H9 (cell line): ENCODE results near the gene UNK. TPM values are rescaled to one million over a fixed set of nuclear protein-coding genes. Genes with fewer than 3 reads are reported as not detected.

Experiments used
- DNase-seq: peaks from one replicate; pipeline ENCODE4 v3.0.0-alpha.2; 2017
- H2AFZ ChIP-seq: one replicate; pipeline ENCODE4 v1.6.1; 2013; ENCODE audit warnings: mild to moderate bottlenecking, low read length, control low read depth, moderate library complexity
- H2AK5ac ChIP-seq: 2 replicates; pipeline ENCODE4 v1.6.1; 2013; ENCODE audit warnings: low read length, control low read depth, mixed read lengths; ENCODE audit not compliant: insufficient read length
- H2BK120ac ChIP-seq: one replicate; pipeline ENCODE4 v1.6.1; 2013; ENCODE audit warnings: low read depth, mild to moderate bottlenecking, low read length, control low read depth, inconsistent platforms; ENCODE audit not compliant: poor library complexity, severe bottlenecking
- H2BK12ac ChIP-seq: 2 replicates; pipeline ENCODE4 v1.6.1; 2013; ENCODE audit warnings: low read length, control low read depth, mixed read lengths, low read depth; ENCODE audit not compliant: insufficient read length
- H2BK15ac ChIP-seq: 2 replicates; pipeline ENCODE4 v1.6.1; 2013; ENCODE audit warnings: low read depth, low read length, control low read depth
- H2BK20ac ChIP-seq: one replicate; pipeline ENCODE4 v1.6.1; 2013; ENCODE audit warnings: low read depth, mild to moderate bottlenecking, low read length, control low read depth, inconsistent platforms; ENCODE audit not compliant: poor library complexity, severe bottlenecking
- H2BK5ac ChIP-seq: 2 replicates; pipeline ENCODE4 v1.6.1; 2013; ENCODE audit warnings: low read length, control low read depth, mixed read lengths; ENCODE audit not compliant: insufficient read length
- H3K14ac ChIP-seq: 2 replicates; pipeline ENCODE4 v1.6.1; 2013; ENCODE audit warnings: low read length, control low read depth; ENCODE audit not compliant: insufficient read depth
- H3K18ac ChIP-seq: 2 replicates; pipeline ENCODE4 v1.6.1; 2013; ENCODE audit warnings: low read depth, mild to moderate bottlenecking, mixed read lengths, low read length, control low read depth; ENCODE audit not compliant: insufficient read length
- H3K23ac ChIP-seq: 2 replicates; pipeline ENCODE4 v1.6.1; 2013; ENCODE audit warnings: low read length, control low read depth, mixed read lengths, low read depth; ENCODE audit not compliant: insufficient read length
- H3K23me2 ChIP-seq: 2 replicates; pipeline ENCODE4 v1.6.1; 2013; ENCODE audit warnings: low read depth, mild to moderate bottlenecking, mixed read lengths, low read length, control low read depth; ENCODE audit not compliant: insufficient read length, poor library complexity, severe bottlenecking
- H3K27ac ChIP-seq: 2 replicates; pipeline ENCODE4 v1.5.1; 2013; ENCODE audit warnings: low read length, control low read depth, mixed read lengths, low read depth; ENCODE audit not compliant: insufficient read length
- H3K27me3 ChIP-seq: 2 replicates; pipeline ENCODE4 v1.6.1; 2013; ENCODE audit warnings: low read length, control low read depth, inconsistent platforms; ENCODE audit not compliant: insufficient read depth
- H3K4ac ChIP-seq: 2 replicates; pipeline ENCODE4 v1.6.1; 2013; ENCODE audit warnings: low read depth, mild to moderate bottlenecking, control low read depth, inconsistent platforms, low read length, moderate library complexity
- H3K4me1 ChIP-seq: 2 replicates; pipeline ENCODE4 v1.6.1; 2013; ENCODE audit warnings: low read length, control low read depth, inconsistent platforms; ENCODE audit not compliant: insufficient read depth
- H3K4me2 ChIP-seq: 2 replicates; pipeline ENCODE4 v1.6.1; 2013; ENCODE audit warnings: low read length, control low read depth, mixed read lengths; ENCODE audit not compliant: insufficient read length, insufficient read depth
- H3K56ac ChIP-seq: 2 replicates; pipeline ENCODE4 v1.6.1; 2013; ENCODE audit warnings: low read depth, mild to moderate bottlenecking, mixed read lengths, low read length, control low read depth; ENCODE audit not compliant: insufficient read length
- H3K79me1 ChIP-seq: 2 replicates; pipeline ENCODE4 v1.6.1; 2013; ENCODE audit warnings: low read depth, mild to moderate bottlenecking, moderate library complexity, low read length, control low read depth, inconsistent platforms; ENCODE audit not compliant: insufficient read depth, poor library complexity, severe bottlenecking
- H3K79me2 ChIP-seq: 2 replicates; pipeline ENCODE4 v1.6.1; 2013; ENCODE audit warnings: low read length, control low read depth, inconsistent platforms; ENCODE audit not compliant: insufficient read depth
- H3K9ac ChIP-seq: 2 replicates; pipeline ENCODE4 v1.6.1; 2013; ENCODE audit warnings: low read length, control low read depth, mixed read lengths; ENCODE audit not compliant: insufficient read length; ENCODE audit errors: extremely low read depth
- H3K9me3 ChIP-seq: one replicate; pipeline ENCODE4 v1.6.1; 2013; ENCODE audit warnings: low read depth, low read length, inconsistent platforms; ENCODE audit not compliant: control insufficient read depth
- H3T11ph ChIP-seq: one replicate; pipeline ENCODE4 v1.6.1; 2013; ENCODE audit warnings: mild to moderate bottlenecking, low read length, control low read depth, inconsistent platforms
- H4K20me1 ChIP-seq: one replicate; pipeline ENCODE4 v1.6.1; 2013; ENCODE audit not compliant: control insufficient read depth, insufficient read length, insufficient read depth
- H4K5ac ChIP-seq: 2 replicates; pipeline ENCODE4 v1.6.1; 2013; ENCODE audit warnings: low read depth, mild to moderate bottlenecking, mixed read lengths, low read length, control low read depth; ENCODE audit not compliant: insufficient read length
- H4K8ac ChIP-seq: replicated peaks from 2 replicates; pipeline ENCODE4 v1.6.1; 2013; ENCODE audit warnings: low read length, control low read depth, mixed read lengths, low read depth; ENCODE audit not compliant: insufficient read length
- H4K91ac ChIP-seq: 2 replicates; pipeline ENCODE4 v1.6.1; 2013; ENCODE audit warnings: low read depth, mild to moderate bottlenecking, moderate library complexity, mixed read lengths, low read length, control low read depth; ENCODE audit not compliant: insufficient read length
- H3K27ac Mint-ChIP-seq, 3 experiments: 2 replicates in 2 of 3; 3 replicates in 1 of 3; pipeline ENCODE4 v1.8.0; 2020 to 2021; ENCODE audit warnings: mixed read lengths in 3 of 3, mild to moderate bottlenecking in 1 of 3, moderate library complexity in 1 of 3
- H3K27me3 Mint-ChIP-seq: 2 replicates; pipeline ENCODE4 v1.8.0; 2021; ENCODE audit warnings: low read depth, mild to moderate bottlenecking, moderate library complexity, mixed read lengths
- H3K36me3 Mint-ChIP-seq, 3 experiments: 2 replicates in 2 of 3; 3 replicates in 1 of 3; pipeline ENCODE4 v1.8.0; 2020 to 2021; ENCODE audit warnings: low read depth in 3 of 3, mixed read lengths in 3 of 3; ENCODE audit not compliant: insufficient read depth in 1 of 3
- H3K4me1 Mint-ChIP-seq, 2 experiments: 2 replicates each; pipeline ENCODE4 v1.8.0; 2020; ENCODE audit warnings: mixed read lengths in 2 of 2
- H3K4me3 Mint-ChIP-seq, 2 experiments: 2 replicates in 1 of 2; 3 replicates in 1 of 2; pipeline ENCODE4 v1.8.0; 2020 to 2021; ENCODE audit warnings: mild to moderate bottlenecking in 2 of 2, mixed read lengths in 2 of 2, moderate library complexity in 1 of 2
- H3K9me3 Mint-ChIP-seq, 2 experiments: 2 replicates in 1 of 2; 3 replicates in 1 of 2; pipeline ENCODE4 v1.8.0; 2020; ENCODE audit warnings: mild to moderate bottlenecking in 2 of 2, mixed read lengths in 2 of 2, moderate library complexity in 1 of 2
- CTCF ChIP-seq: fragments of 200-600 bp; sonication (generic); conservative IDR thresholded peaks from 3 replicates; pipeline ENCODE4 v1.8.0; 2021; ENCODE audit warnings: antibody characterized with exemption, mild to moderate bottlenecking
- WGBS: extraction: QIAGEN DNeasy Blood & Tissue Kit; methylation state at CpG from one replicate; pipeline ENCODE4 v1.1.7; 2013; ENCODE audit warnings: missing lambda C conversion rate, low lambda C conversion rate, mixed read lengths; ENCODE audit not compliant: insufficient read length; ENCODE audit errors: extremely low coverage; 5-methylcytosine and 5-hydroxymethylcytosine counted together
- total RNA-seq: library from RNA; stranded (reverse); gene quantifications from 2 replicates; pipeline ENCODE4 v1.2.1, GENCODE V29; 2021

Gene UNK
- total RNA-seq, 1 experiment from 2014 or later = 36.4 TPM

GRCh38 chr17:75773121-75773807 lies 11.3 kb upstream of the UNK start:
- Histone ChIP-seq H3K4ac (no peak overlapping the region), H3K9me3 (no peaks in the 10 kb centered on the region), H3K79me1 (no peaks in the 10 kb centered on the region), H2BK20ac (no peak overlapping the region), H3K27me3 (no peaks in the 10 kb centered on the region), H3K14ac (no peak overlapping the region), H3K27ac (no peak overlapping the region), H3K23ac (no peak overlapping the region), H2BK15ac (no peak overlapping the region), H2BK120ac (no peak overlapping the region), H3K4me2 (no peak overlapping the region), H3K4me1 (no peaks in the 10 kb centered on the region), H2AFZ (no peak overlapping the region), H2AK5ac (no peak overlapping the region), H3K9ac (no peak overlapping the region), H3K56ac (no peak overlapping the region), H3K18ac (no peak overlapping the region), H3T11ph (no peak overlapping the region), H2BK12ac (no peak overlapping the region), H3K79me2 (peaks cover 2% of the 10 kb centered on the region; the same call in 1 of the 2 replicates), H4K5ac (no peak overlapping the region), H2BK5ac (no peak overlapping the region), H4K8ac (no peak overlapping the region), H3K23me2 (no peaks in the 10 kb centered on the region), H4K20me1 (no peaks in the 10 kb centered on the region), H4K91ac (no peak overlapping the region)
- WGBS = no CpG with 5 or more reads among the region's 12 CpGs
- Mint-ChIP-seq H3K36me3 (peaks cover 12 to 23% (median 23%) of the 10 kb centered on the region in 3 experiments), H3K27ac (no peak overlapping the region; a peak in 1 of 7 replicates), H3K27me3 (no peaks in the 10 kb centered on the region), H3K4me3 (no peak overlapping the region), H3K9me3 (no peaks in the 10 kb centered on the region), H3K4me1 (peaks cover 26 to 36% of the 10 kb centered on the region in 2 experiments)
- TF ChIP-seq CTCF = no peak
- peak; percentile 49 for DNase-seq
